ENCODE measurements around the gene PGPEP1.

Gene PGPEP1

DNA sequence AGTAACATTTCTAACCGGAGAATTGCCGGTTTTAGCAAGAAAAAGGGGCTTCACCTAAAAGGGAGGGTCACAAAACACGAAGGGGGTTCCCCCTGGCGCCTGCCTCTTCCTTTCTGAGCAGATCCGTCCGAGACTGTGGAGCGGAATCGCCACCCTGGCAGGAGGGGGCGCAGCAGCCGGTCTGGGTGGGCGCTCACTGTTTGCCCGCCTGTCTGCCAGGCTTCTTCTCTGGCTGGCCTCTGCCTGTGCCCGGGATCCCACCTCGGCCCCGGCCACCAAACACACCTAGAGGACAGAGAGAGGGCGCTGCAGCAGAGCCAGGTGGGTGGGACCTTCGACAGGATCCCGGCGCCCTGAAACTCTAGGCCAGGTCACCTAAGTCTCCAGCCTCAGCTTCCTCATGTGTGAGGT, 33.1 kb upstream of the PGPEP1 start:
- TF ChIP-seq, protein P1, sequence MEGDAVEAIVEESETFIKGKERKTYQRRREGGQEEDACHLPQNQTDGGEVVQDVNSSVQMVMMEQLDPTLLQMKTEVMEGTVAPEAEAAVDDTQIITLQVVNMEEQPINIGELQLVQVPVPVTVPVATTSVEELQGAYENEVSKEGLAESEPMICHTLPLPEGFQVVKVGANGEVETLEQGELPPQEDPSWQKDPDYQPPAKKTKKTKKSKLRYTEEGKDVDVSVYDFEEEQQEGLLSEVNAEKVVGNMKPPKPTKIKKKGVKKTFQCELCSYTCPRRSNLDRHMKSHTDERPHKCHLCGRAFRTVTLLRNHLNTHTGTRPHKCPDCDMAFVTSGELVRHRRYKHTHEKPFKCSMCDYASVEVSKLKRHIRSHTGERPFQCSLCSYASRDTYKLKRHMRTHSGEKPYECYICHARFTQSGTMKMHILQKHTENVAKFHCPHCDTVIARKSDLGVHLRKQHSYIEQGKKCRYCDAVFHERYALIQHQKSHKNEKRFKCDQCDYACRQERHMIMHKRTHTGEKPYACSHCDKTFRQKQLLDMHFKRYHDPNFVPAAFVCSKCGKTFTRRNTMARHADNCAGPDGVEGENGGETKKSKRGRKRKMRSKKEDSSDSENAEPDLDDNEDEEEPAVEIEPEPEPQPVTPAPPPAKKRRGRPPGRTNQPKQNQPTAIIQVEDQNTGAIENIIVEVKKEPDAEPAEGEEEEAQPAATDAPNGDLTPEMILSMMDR (conservative IDR thresholded peaks at IDR 0.05; ENCODE audit: low read depth, low read length) = no peak

DNA sequence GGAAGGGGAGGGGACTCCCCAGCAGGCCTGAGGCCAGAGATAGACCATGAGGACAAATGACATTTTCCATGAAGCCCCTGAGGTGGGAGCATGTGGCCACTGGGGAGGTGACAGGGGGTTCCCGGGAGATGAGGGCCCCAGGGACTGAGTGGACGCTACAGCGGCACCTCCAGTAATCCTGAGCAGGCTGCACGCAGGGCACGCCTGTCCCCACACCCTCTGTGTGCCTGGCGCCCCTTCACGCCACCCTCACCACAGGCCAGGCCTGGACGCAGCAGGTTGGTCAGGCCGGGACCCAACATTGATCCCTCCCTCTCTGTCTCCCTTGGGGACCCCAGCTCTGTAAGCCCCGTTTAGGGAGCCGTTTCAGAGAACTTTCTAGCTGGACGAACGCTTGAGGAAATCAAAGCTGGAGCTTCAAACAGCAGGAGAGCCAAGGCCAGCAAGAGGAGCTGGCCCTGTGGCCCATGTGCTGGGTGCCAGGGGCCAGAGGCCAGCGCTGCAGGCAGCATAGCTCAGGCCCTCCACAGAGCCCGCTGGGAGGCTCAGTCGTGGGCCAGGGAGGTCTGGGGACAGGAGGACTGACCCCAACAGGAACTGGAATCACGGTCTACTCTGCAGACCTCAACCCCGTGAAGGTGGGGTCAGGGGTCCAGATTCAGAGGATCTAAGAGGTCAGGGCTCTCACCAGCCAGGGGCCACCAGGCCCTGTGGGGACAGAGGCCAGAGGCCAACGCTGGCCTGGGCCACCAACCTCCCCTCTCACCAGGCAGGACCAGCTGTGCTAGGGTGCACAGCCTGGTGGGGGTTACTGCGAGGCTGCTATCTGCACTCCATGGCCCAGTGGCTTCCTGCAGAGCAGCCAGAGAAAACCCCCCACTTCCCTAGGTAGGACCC, 32.1 kb upstream of the PGPEP1 start:
- H3K4me3 ChIP-seq (ENCODE audit: low read length) = no peak overlapping the region
- DNase-seq (ENCODE audit: low read depth) = no peak
- TF ChIP-seq, protein P1 (conservative IDR thresholded peaks at IDR 0.05; ENCODE audit: low read depth, low read length) = no peak

More for the DNA sequence above, 33.1 kb upstream of the PGPEP1 start:
- DNase-seq (ENCODE audit: low read depth) = no peak
- no peak overlapping the region for H3K4me3 ChIP-seq (ENCODE audit: low read length)

DNA sequence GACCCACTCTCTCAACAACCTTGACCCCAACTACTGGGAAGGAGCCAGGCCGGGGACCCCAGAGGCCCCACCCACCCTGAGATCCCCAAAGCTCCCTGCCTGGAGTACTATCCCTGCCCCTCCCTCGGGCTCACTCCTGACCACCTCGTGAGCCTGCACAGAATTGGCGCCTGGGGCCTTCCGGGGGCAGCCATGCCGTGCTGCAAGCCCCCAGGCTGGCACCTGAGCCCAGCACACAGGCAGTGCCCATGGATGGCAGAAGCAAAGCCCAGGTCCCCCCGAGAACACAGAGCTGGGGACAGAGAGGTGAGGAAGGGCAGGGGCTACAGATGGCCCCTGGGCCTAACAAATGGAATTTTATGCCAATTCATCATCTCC, 31.5 kb upstream of the PGPEP1 start:
- no peak for DNase-seq (ENCODE audit: low read depth)
- TF ChIP-seq, protein P1 (conservative IDR thresholded peaks at IDR 0.05; ENCODE audit: low read depth, low read length) = no peak
- no peak overlapping the region for H3K4me3 ChIP-seq (ENCODE audit: low read length)

DNA sequence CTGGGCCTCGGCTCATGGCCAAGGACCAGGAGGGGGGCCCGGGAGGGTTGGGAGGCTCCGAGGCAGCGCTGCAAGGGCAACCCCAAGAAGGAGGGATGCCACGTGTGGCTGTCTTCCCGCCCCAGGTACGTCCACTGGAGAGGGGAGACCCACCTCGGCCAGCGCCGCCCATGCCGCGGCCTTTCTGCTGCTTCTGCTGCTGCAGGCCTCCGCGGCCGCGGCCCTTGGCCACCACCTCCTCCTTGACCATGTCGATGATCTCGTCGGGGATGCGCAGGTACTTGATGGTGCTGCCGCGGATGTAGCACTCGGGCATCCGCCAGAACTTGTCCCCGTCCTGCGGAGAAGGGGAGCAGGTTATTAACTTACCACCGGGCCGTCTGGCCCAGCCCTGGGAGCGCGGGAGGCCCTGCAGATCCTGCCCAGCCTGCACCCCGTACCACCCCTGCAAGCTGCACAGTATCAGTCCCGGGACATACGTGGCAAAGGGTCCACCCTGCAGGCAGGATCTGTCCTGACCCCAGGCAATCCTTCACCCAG, 30.8 kb upstream of the PGPEP1 start:
- DNase-seq (ENCODE audit: low read depth) = no peak
- H3K4me3 ChIP-seq (ENCODE audit: low read length) = no peak overlapping the region
- TF ChIP-seq, protein P1 (conservative IDR thresholded peaks at IDR 0.05; ENCODE audit: low read depth, low read length) = no peak

DNA sequence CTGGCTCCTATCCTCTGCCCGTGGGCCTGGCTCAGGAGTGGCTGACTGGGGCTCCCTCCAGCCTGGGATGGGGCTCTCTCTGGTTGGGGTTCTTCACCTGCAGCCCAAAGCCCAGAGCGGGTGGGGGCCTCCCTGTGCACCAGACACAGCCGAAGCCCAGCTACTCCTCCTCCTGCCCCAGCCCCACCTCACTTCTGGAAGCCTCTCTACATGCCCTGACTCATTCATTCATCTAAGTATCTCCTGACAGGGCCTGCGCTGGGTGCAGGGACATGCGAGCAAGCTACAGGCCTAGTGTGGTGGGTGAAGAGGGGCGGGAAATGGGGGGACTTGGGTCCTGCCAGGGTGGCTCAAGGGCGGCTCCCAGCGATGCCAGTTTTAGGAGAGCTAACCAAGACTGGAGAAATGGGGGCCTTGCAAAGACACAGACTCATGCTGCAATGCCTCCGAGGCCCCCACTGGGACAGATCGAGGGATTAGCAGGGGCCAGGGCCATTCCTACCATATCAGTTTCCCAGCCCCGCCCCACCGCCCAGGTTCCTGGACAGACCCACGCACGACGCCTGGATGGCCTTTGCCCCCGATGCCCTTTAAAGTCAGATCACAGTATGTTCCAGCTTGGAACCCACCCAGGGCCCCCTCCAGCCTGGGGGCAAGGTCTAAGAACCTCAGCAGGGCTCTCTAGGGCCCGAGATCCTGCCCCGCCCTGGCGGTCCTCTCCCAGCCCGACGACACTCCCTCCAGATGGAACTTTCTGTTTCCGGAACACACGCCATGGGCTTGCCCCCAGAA, 30.1 kb upstream of the PGPEP1 start:
- no peak overlapping the region for H3K4me3 ChIP-seq (ENCODE audit: low read length)
- no peak for DNase-seq (ENCODE audit: low read depth)
- TF ChIP-seq, protein P1 (conservative IDR thresholded peaks at IDR 0.05; ENCODE audit: low read depth, low read length) = no peak

DNA sequence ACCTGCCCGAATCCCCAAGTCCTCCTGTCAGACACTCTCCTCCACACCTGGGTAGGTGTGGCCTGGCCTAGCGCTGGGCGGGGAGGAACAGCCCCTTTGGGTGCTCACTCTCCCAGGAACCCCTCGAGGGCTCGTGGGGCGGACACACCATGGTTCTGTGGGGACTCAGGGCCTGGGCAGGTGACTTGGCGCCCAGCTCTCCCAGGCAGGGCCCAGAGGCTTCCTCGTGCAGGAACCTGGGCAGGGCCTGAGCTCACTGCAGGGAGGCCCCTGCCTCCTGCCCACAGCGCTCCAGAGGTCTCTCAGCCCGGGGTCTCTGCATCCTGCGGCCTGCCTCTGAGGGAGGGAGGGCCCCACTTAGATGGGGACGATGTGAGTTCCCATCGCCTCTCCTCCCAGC, 29.4 kb upstream of the PGPEP1 start:
- TF ChIP-seq, protein P1 (conservative IDR thresholded peaks at IDR 0.05; ENCODE audit: low read depth, low read length) = no peak
- DNase-seq (ENCODE audit: low read depth) = no peak
- no peak overlapping the region for H3K4me3 ChIP-seq (ENCODE audit: low read length)
